GM19467 (cell line): ENCODE measurements around the gene SORL1.

ENCODE experiments used
- ATAC-seq: cut with Tn5 transposase; IDR thresholded peaks from one replicate; pipeline ENCODE4 v1.9.1; 2021; ENCODE audit warnings: mild to moderate bottlenecking, moderate library complexity; ENCODE audit not compliant: unreplicated experiment

Gene SORL1

DNA sequence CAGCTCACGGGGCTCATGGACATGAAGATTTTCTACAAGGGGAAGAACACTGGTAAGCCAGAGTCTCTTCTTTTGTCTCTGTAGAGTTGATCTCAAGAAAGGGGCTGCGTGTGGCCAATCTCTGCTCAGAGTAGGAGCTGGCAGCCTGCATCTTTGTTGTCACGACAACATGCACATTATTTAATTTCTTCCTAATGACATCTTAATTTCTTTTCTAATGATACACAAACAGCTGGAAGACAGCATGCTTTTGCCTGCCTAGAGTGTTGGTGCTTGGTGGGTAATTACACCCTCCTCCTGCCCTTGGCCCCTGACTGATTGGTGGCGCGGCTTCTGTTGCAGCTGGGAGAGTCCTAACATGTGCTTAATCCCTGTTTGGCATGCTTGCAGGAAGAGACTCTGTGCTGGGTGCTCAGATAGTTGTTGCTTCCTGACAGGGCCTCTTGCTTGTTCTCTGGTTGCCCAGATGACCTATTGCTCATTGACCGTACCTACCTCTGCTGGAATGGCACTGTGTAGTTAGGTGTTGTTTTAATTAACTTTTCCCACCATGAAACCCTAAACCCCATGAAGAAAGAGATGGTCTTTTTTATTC lies 107.6 kb downstream of the SORL1 start:
- no peak for ATAC-seq

DNA sequence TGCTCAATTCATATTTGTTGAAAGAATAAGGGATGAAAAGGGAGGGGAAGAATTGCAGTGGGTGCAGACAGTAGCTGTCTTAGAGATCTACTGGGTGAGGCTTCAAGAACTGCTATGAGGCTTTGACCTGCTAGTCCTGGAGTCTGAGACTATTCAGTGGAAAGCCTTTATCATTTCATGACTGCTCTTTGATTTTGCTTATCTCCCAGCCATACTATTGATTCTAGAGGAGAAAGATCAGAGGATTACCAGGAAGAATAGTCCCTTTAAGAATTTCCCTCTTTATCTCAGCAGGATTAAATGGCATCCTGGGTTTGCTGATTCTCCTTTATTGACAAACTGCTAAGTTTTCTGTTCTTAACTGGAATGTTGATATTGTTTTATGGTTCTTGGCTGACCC lies 108.1 kb downstream of the SORL1 start:
- ATAC-seq = no peak

DNA sequence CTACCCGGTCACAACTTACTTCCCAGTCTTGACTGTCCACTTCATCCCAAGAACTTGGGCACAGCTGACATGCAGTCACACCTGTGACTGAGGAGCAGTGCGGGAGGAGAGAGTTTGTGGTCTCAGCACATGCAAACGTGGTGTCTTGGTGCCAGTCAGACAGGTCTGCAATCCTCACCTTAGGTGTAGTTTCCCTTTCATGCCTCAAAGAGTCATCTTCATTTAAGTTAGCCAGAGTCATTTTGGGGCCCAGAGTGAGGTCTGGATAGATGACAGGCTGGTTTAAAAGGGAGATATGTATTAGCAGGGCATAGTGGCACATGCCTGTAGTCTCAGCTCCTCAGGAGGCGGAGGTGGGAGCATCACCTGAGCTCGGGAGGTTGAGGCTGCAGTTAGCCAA lies 109.1 kb downstream of the SORL1 start:
- no peak for ATAC-seq

- ATAC-seq = no peak
These were observed 109.6 kb downstream of the SORL1 start for GRCh38 chr11:121561716-121562115.

GRCh38 chr11:121563003-121563402 lies 110.9 kb downstream of the SORL1 start:
- ATAC-seq = no peak

DNA sequence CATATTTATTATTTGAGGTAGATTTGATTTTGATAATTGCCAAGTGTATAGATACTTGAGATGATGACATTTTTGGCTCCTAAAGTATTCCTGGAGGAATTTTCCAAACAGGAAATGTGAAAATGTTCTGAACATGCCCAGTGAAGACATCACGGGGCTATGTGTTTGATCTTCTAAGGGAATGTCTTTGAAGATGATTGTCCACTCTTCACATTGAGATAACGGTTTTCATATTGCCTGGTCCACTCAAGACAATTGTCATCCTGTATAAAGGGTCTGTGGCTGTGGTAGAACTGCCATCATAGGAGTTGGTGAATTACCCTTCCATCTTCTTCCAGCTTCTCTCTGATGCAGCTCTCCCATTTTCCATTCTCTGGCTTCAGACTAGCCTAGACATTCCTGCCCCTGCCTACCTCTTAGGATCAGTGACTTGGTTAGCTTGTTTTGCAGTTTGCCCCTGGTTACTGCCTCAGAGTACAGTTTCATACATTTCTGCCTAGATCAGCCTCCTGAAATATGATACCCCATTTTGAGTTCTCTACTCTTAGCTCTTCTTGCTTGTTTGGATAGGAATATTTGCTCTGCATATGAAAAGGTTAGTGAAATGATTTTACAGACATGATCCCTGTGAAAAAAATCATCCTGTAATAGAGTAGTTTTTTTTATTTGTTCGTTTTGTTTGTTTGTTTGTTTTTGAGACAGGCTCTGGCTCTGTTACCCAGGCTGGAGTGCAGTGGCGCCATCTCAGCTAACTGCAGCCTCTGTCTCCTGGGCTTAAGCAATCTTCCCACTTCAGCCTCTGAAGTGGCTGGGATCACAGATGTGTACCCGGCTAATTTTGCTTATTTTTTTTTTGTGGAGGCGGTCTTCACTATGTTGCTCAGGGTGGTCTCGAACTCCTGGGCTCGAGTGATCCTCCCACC lies 112.0 kb downstream of the SORL1 start:
- no peak for ATAC-seq

DNA sequence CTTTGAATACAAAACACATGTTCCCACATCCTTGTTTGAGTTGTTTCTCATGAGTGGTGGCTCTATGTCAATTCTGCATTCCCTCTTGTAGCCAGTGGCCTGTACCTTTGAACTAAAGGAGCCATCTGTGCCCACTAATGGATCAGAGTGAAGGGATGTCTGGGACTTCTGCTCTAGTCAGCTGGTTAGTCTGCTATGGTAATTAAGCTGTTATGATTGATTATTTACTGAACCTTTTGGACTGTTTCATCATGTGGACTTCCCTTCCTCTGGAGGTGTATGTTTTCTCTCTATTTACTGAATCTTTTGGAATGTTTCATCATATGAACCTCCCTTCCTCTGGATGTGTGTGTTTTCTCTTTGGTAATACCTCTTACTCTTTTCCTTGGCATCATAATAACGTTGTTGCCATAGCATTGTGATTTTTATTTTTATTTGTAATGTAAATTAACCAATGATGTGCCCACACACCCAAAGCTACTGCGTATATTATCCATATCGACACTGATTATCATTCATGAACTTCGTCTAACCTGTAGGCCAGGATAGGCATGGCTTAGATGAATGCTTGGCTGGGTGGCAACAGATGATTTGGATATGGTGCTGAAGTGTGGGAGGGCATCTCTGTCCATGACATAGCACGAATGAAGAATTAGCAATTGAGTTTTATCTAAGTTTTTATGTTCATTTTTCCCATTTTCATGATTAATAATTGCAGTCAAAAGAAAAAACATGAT lies 113.0 kb downstream of the SORL1 start:
- no peak for ATAC-seq

- ATAC-seq = no peak
These were observed 114.4 kb downstream of the SORL1 start for GRCh38 chr11:121566279-121567168.

GRCh38 chr11:121567995-121568394 lies 115.9 kb downstream of the SORL1 start:
- ATAC-seq = no peak

- peak; percentile 98 for ATAC-seq
These were observed 117.5 kb downstream of the SORL1 start for GRCh38 chr11:121569332-121570299.

DNA sequence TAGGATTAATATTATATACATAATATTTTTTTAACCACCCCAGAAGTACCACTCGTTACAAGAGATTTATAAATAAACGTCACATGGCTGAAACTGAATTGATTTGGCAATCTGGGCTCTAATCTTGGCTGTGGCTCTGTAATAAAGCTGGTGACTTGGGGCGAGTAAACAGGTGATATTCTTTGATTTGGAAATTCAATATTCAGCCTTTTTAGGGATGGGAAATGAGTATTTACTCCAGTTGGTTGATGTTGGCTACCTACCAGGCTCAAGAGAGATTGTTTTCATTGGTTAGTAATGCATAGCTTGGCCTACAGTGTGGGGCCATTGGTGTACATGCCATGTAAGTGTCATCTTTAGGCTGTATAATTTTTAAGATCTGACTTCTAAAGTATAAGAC lies 118.3 kb downstream of the SORL1 start:
- ATAC-seq = no peak

DNA sequence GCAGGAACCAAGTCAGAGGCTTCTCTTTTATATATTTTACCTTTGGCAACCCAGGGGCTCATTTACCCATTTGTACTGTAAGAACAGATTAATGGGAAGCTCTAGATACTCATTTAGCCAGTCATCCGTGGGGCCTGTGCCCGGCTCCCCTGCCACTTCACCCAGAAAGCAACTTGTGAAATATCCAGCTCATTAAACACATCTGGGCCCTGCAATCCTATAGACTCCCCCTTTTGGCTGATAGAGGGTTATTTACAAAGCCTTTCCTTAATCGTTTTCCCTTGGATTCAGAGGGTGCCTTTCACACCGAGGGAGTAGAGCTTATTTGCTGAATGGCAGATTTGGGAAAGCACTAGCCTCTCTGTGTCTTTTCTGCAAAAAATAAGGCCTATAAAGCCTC lies 119.4 kb downstream of the SORL1 start:
- ATAC-seq = no peak

GRCh38 chr11:121572571-121573059 lies 120.5 kb downstream of the SORL1 start:
- no peak for ATAC-seq

DNA sequence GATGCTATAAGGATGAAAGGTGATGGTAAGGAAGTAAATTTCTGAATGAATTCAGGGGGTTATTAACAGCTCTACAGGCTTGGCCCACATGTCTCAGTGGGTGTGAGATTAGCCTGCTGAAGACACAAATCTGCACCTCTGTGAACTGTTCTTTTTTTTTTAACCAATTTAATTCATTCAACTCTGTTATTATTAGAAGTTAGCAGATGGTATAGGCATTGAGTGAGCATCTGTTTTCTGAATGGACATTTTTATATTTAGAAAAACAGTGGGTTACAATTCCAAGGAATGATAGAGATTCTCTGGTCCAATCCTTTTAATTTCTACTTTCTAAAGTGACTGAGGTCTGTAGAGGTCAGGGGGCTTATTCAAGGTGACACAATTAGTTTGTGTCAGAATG lies 122.7 kb downstream of the SORL1 start:
- no peak for ATAC-seq

DNA sequence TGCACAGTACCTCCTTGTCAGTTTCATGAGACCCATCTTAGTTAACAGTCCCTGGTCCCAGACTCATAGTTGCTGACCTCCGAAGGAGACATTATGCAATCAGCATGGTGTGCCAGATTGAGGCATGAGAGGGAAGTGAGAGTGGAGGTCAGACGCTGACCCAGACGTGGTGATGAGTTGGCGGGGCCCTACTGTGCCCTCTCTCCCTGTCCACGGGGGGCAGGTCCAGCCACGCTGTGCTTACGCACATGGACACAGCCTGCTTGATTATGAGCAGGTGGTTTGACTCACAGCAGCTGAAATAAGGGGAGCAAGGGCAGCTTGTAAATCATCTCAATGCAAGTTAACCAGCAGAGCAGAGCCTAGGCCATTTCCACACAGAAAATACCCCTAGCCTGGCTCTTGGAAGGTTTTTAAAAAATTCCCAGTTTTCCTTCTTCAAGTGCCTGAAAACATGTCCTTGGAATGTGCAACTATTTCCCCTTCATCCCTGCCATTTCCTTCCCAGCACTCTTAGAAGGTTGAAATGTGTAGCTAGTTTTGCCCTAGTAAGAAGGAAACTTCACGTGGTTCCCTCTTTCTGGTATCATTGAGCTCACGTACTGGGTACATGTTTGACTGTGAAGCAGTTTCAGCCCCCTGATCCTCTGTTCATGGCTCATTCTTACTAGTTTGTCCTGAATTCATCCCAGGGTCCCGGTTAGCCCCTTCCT lies 123.3 kb downstream of the SORL1 start:
- peak; percentile 49 for ATAC-seq

GRCh38 chr11:121575963-121576290 lies 123.8 kb downstream of the SORL1 start:
- no peak for ATAC-seq

GRCh38 chr11:121576531-121576930 lies 124.4 kb downstream of the SORL1 start:
- ATAC-seq = no peak

GRCh38 chr11:121577106-121577848 lies 125.2 kb downstream of the SORL1 start:
- no peak for ATAC-seq
